Common myeloid progenitor, CD34-positive (primary cell): ENCODE measurements around the gene CD19. TPM values are rescaled to one million over a fixed set of nuclear protein-coding genes. Genes with fewer than 3 reads are reported as not detected.
A peak's percentile ranks its signal among the peaks of the same experiment; 100 is the strongest.
"Not testable (repeated sequence)": the region's sequence is repeated elsewhere in the genome, so short reads cannot be mapped to it uniquely, and the experiment has no call there.

Experiments used
- CTCF ChIA-PET: fragments of 350-600 bp; sonication (Branson Sonifier 250); formaldehyde crosslinking; loops from one replicate; lab custom pipeline; 2021; ENCODE audit warnings: antibody characterized with exemption; lab: Charles Lee
- POLR2A ChIA-PET: fragments of 350-600 bp; sonication (Branson Sonifier 250); formaldehyde crosslinking; loops from one replicate; lab custom pipeline; 2021; ENCODE audit warnings: antibody characterized with exemption; lab: Charles Lee
- DNase-seq, 3 donors: peaks; one replicate each; pipeline versions ENCODE4 v3.0.0 to v3.0.0-alpha.2; 2013
- H3K27ac ChIP-seq, 2 experiments: 1 replicate in 1 of 2; 2 replicates in 1 of 2; pipeline ENCODE4 v1.7.0; 2013; ENCODE audit warnings: inconsistent platforms in 2 of 2, low read length in 2 of 2, mild to moderate bottlenecking in 2 of 2, low read depth in 1 of 2, moderate library complexity in 1 of 2; ENCODE audit not compliant: severe bottlenecking in 2 of 2, insufficient read depth in 1 of 2, poor library complexity in 1 of 2
- H3K27me3 ChIP-seq, 5 experiments: replicated peaks in 2 of 5; 1 replicate in 3 of 5; 2 replicates in 2 of 5; pipeline versions ENCODE4 v1.6.1 to v1.7.0; 2013; ENCODE audit warnings: low read length in 4 of 5, mild to moderate bottlenecking in 2 of 5, moderate library complexity in 2 of 5, inconsistent platforms in 1 of 5; ENCODE audit not compliant: insufficient read depth in 5 of 5, control insufficient read depth in 4 of 5
- H3K36me3 ChIP-seq, 4 experiments: 1 replicate in 2 of 4; 2 replicates in 2 of 4; pipeline versions ENCODE4 v1.6.1 to v1.7.0; 2013; ENCODE audit warnings: low read length in 3 of 4, control low read depth in 1 of 4, mild to moderate bottlenecking in 1 of 4; ENCODE audit not compliant: control insufficient read depth in 4 of 4, insufficient read depth in 4 of 4
- H3K4me1 ChIP-seq, 4 experiments: 1 replicate in 3 of 4; 2 replicates in 1 of 4; pipeline versions ENCODE4 v1.6.1 to v1.7.1; 2013; ENCODE audit warnings: low read length in 3 of 4, mild to moderate bottlenecking in 3 of 4, control low read depth in 1 of 4, inconsistent platforms in 1 of 4, moderate library complexity in 1 of 4; ENCODE audit not compliant: control insufficient read depth in 4 of 4, insufficient read depth in 4 of 4; ENCODE audit errors: control extremely low read depth in 1 of 4
- H3K4me3 ChIP-seq, 7 experiments: 1 replicate in 4 of 7; 2 replicates in 3 of 7; pipeline versions ENCODE4 v1.5.1 to v1.7.0; 2013; ENCODE audit warnings: mild to moderate bottlenecking in 7 of 7, low read length in 6 of 7, moderate library complexity in 6 of 7, inconsistent platforms in 2 of 7, low read depth in 2 of 7, control low read depth in 1 of 7; ENCODE audit not compliant: insufficient read depth in 4 of 7, control insufficient read depth in 1 of 7; ENCODE audit errors: extremely low read depth in 1 of 7
- H3K9me3 ChIP-seq, 5 experiments: 1 replicate in 4 of 5; 2 replicates in 1 of 5; pipeline versions ENCODE4 v1.6.1 to v1.7.1; 2013; ENCODE audit warnings: low read length in 4 of 5, mild to moderate bottlenecking in 2 of 5, inconsistent platforms in 1 of 5, low read depth in 1 of 5, moderate library complexity in 1 of 5; ENCODE audit not compliant: control insufficient read depth in 4 of 5, insufficient read depth in 2 of 5; ENCODE audit errors: control extremely low read depth in 1 of 5
- WGBS: methylation state at CpG from one replicate; pipeline ENCODE4 v1.1.5; 2013; ENCODE audit not compliant: insufficient coverage; 5-methylcytosine and 5-hydroxymethylcytosine counted together
- polyA plus RNA-seq: library from polyadenylated mRNA; unstranded; fragments of 120-200 nt; gene quantifications from one replicate; pipeline ENCODE4 v1.2.1, GENCODE V29; 2013

CD19 gene
- polyA plus RNA-seq, result 2.1 TPM

DNA sequence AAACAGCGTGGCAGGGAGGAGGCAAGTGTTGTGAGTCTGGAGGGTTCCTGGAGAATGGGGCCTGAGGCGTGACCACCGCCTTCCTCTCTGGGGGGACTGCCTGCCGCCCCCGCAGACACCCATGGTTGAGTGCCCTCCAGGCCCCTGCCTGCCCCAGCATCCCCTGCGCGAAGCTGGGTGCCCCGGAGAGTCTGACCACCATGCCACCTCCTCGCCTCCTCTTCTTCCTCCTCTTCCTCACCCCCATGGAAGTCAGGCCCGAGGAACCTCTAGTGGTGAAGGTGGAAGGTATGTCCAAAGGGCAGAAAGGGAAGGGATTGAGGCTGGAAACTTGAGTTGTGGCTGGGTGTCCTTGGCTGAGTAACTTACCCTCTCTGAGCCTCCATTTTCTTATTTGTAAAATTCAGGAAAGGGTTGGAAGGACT, at the start of gene CD19:
TSS of gene CD19 (plus strand) at position 171 of the 425 bp plus-strand sequence. CDS start at position 201, 30 bp downstream.
- ChIA-PET POLR2A (no interaction called here), CTCF (interaction anchor here (3.1 kb wide), 1 partner anchor 13 kb away, joined by 21 read pairs; no protein-coding TSS in a partner anchor)

DNA sequence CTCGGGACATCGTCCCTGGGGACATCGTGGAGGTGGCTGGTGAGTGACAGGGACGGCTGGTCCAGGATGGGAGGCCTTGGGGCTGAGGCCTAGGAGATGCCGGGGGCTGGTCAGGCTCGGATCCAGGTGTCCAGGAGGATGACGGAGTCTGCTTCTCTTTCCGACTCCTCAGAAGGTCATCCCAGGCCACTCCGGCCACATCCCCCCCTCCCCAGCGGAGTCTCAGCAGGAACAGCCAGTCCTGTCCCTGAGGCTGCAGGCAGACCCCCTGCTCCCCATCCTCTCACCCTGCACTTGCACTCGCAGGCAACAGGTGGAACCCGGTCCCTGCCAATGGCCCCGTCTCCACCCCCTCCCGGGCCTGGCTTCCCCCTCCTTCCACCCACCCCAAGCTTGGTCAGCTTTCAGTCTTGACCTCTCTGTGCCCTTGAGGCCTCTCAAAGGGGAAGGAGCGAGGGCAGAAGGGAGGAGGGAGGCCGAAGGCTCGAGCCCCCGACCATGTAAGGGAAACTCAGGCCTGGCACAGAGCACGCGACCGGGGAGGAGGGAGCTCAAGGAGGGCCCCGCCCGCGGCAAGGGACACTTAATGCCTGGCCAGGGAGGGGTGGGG, 49.1 kb upstream of the CD19 start:
- POLR2A ChIA-PET, result no interaction called here
- DNase-seq, result no peak
- WGBS, result 82% methylated on average over 18 of the region's 24 CpGs

More for the DNA sequence above, at the start of gene CD19:
- peak within 1 kb of the TSS in 1 of 2 experiments; percentile 58 for H3K27ac ChIP-seq
- 96% methylated on average over 3 of the region's 10 CpGs for WGBS
- H3K36me3 ChIP-seq, result no peaks in the 10 kb centered on the region
- no peak for DNase-seq
- H3K4me3 ChIP-seq, result peak within 1 kb of the TSS in 2 of 7 experiments; percentile 2 to 16
- H3K27me3 ChIP-seq, result no peaks in the 10 kb centered on the region
- H3K4me1 ChIP-seq, result peaks cover 0 to 40% (median 18%) of the 10 kb centered on the region in 4 experiments
- H3K9me3 ChIP-seq, result no peaks in the 10 kb centered on the region

DNA sequence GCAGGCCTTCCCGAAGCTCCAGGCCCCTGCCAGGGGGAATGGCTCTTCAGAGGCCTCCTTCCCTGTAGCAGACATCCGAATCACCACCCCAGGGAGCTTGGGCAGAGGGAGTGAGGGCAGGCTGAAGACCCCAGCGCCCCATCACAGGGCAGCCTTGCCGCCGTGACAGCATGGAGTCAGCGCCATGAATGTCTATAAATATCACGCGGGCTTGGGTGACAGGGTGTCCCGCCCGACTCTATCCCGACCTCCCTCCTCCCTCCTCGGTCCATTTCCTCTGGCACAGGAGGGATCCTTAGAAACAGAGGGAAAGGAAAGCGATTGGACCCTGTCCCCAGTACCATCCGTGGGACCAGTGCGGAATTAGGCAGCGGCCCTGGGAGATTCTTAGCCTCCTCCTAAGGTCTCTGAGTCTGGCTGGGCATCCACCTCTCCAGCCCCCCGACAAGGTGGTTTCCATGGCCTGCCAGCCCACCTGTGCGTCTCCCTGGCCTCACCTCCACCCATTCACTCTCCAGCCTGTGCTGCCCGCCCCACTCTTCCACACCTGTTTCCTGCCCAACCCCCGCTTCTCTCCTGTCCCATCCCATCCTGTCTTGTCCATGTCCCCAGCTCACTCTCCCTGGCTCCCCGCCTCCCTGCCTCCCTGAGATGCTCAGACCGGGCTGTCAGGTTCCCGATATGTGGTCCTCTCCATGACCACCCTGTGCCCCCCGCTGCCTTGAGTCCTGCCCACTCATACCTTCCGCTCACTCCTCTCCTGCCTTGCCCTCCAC, 48.4 kb upstream of the CD19 start:
- DNase-seq, result no peak
- ChIA-PET CTCF (interaction anchor here (1.9 kb wide), 1 partner anchor 8 kb away, joined by 7 read pairs; no protein-coding TSS in a partner anchor), POLR2A (no interaction called here)
- Histone ChIP-seq H3K9me3 (no peaks in the 10 kb centered on the region), H3K27ac (no peak overlapping the region), H3K4me3 (no peak overlapping the region), H3K36me3 (no peaks in the 10 kb centered on the region), H3K4me1 (peaks cover 2 to 19% (median 18%) of the 10 kb centered on the region in 4 experiments), H3K27me3 (peaks cover 0 to 8% (median 0%) of the 10 kb centered on the region in 5 experiments)
- WGBS, result 90% methylated on average over 22 of the region's 25 CpGs

More for the DNA sequence above, 49.1 kb upstream of the CD19 start:
- H3K4me1 ChIP-seq, result peaks cover 2 to 23% (median 18%) of the 10 kb centered on the region in 4 experiments
- H3K9me3 ChIP-seq, result no peaks in the 10 kb centered on the region
- H3K27me3 ChIP-seq, result peaks cover 0 to 8% (median 0%) of the 10 kb centered on the region in 5 experiments
- H3K27ac ChIP-seq, result no peak overlapping the region
- no peak overlapping the region for H3K4me3 ChIP-seq
- CTCF ChIA-PET, result interaction anchor here (0.6 kb wide), 1 partner anchor 12 kb away, joined by 3 read pairs; no protein-coding TSS in a partner anchor
- no peaks in the 10 kb centered on the region for H3K36me3 ChIP-seq

DNA sequence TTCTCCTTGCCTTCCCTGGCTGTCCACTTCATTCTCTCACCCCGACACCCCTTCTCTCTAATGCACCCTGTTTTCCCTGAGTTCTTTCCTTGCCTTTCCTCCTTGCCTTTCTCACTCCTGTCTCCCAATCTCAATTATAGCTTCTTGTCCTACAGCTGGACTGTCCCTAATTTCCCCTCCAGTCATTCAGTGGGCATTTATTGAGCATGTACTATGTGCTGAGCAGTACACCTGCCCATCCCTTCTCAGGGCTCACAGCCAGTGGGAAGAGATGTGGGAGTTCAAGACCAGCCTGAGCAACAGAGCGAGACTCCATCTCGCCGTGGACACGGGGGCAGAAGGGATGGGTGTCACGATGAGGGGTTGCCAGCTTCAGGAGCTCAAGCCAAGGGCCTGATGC, 47.7 kb upstream of the CD19 start:
- 100% methylated on average over 6 of the region's 6 CpGs for WGBS
- H3K9me3 ChIP-seq, result no peaks in the 10 kb centered on the region
- POLR2A ChIA-PET, result no interaction called here

DNA sequence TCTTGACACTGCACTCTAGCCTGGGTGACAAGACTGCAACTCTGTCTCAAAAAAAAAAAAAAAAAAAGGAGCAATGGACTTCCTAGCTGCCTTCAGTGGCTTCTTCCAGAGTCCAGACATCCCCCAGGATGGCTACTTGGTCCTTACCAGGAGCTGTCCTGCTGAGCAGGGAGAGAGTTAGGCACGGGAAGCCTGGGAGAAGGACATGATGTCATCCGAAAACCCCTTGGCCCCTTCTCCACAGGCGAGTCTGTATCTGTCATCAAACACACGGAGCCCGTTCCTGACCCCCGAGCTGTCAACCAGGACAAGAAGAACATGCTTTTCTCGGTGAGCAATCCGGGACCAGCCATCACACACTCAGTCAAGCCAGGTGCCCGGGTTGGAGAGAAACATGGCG, 44.8 kb upstream of the CD19 start:
- Histone ChIP-seq H3K36me3 (no peaks in the 10 kb centered on the region), H3K4me1 (no peaks in the 10 kb centered on the region), H3K4me3 (no peak overlapping the region), H3K27ac (no peak overlapping the region), H3K27me3 (no peaks in the 10 kb centered on the region), H3K9me3 (no peaks in the 10 kb centered on the region)
- DNase-seq, result no peak
- 94% methylated on average over 10 of the region's 10 CpGs for WGBS
- ChIA-PET POLR2A (interaction anchor here (0.7 kb wide), 1 partner anchor 973 kb away, joined by 5 read pairs; no protein-coding TSS in a partner anchor), CTCF (no interaction called here)

More for the DNA sequence above, 47.7 kb upstream of the CD19 start:
- Histone ChIP-seq H3K4me3 (no peak overlapping the region), H3K36me3 (no peaks in the 10 kb centered on the region), H3K27ac (no peak overlapping the region), H3K4me1 (peaks cover 2 to 16% (median 14%) of the 10 kb centered on the region in 4 experiments), H3K27me3 (peaks cover 0 to 8% (median 0%) of the 10 kb centered on the region in 5 experiments)
- no peak for DNase-seq
- CTCF ChIA-PET, result interaction anchor here (1.9 kb wide), 1 partner anchor 9 kb away, joined by 7 read pairs; no protein-coding TSS in a partner anchor

DNA sequence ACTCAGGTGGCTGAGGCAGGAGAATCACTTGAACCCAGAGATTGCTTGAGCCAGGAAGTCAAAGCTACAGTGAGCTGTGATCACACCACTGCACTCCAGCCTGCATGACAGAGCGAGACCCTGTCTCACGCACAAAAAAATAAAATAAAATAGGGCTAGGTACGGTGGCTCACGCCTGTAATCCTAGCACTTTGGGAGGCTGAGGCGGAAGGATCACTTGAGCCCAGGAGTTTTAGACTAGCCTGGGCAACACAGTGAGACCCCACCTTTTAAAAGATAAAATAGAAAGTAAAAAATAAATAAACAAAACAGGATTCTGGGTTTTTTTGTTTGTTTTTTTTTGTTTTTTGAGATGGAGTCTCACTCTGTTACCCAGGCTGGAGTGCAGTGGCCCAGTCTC, 41.4 kb upstream of the CD19 start:
- H3K36me3 ChIP-seq, DNase-seq, H3K27me3 ChIP-seq, H3K4me1 ChIP-seq, POLR2A ChIA-PET, H3K4me3 ChIP-seq, H3K27ac ChIP-seq, H3K9me3 ChIP-seq: not testable (repeated sequence)
- WGBS, result 98% methylated on average over 4 of the region's 5 CpGs
- CTCF ChIA-PET, result interaction anchor here (3.3 kb wide), 1 partner anchor 55 kb away, joined by 10 read pairs; no protein-coding TSS in a partner anchor
